OCI-LY1 (cell line): Measurements from ENCODE around the gene FOXC2.

Source experiments
- H2AFZ ChIP-seq: fragments of 200-600 bp; sonication (generic), shearing (Covaris generic); 2 replicates; pipeline ENCODE4 v1.6.0; 2014; ENCODE audit warnings: antibody characterized with exemption, mild to moderate bottlenecking, low read length
- H3F3A ChIP-seq: fragments of 200-600 bp; sonication (generic), shearing (Covaris generic); 2 replicates; pipeline ENCODE4 v1.6.0; 2014; ENCODE audit warnings: mild to moderate bottlenecking, antibody characterized with exemption, low read length, moderate library complexity; ENCODE audit not compliant: insufficient read depth
- H3K27ac ChIP-seq: fragments of 200-600 bp; sonication (generic); 2 replicates; pipeline ENCODE4 v1.5.1; 2014; ENCODE audit warnings: low read length, mixed run types, mild to moderate bottlenecking, low read depth; ENCODE audit not compliant: poor library complexity, severe bottlenecking
- H3K27me3 ChIP-seq: fragments of 200-600 bp; sonication (generic); 2 replicates; pipeline ENCODE4 v1.6.0; 2014; ENCODE audit warnings: antibody characterized with exemption, mild to moderate bottlenecking, low read length, moderate library complexity; ENCODE audit not compliant: insufficient read depth
- H3K36me3 ChIP-seq: fragments of 200-600 bp; sonication (generic); 2 replicates; pipeline ENCODE4 v1.6.1; 2014; ENCODE audit warnings: mild to moderate bottlenecking, antibody characterized with exemption, low read length, moderate library complexity, mixed read lengths; ENCODE audit not compliant: insufficient read depth
- H3K4me1 ChIP-seq: fragments of 200-600 bp; sonication (generic); 2 replicates; pipeline ENCODE4 v1.5.1; 2014; ENCODE audit warnings: mild to moderate bottlenecking, low read length, moderate library complexity; ENCODE audit not compliant: insufficient read depth, severe bottlenecking
- H3K4me2 ChIP-seq: fragments of 200-600 bp; sonication (generic), shearing (Covaris generic); 2 replicates; pipeline ENCODE4 v1.6.1; 2014; ENCODE audit warnings: low read length
- H3K4me3 ChIP-seq: fragments of 200-600 bp; sonication (generic); 2 replicates; pipeline ENCODE4 v1.5.1; 2014; ENCODE audit warnings: low read length, low read depth, mild to moderate bottlenecking, mixed read lengths; ENCODE audit not compliant: poor library complexity, severe bottlenecking
- H3K79me2 ChIP-seq: fragments of 200-600 bp; shearing (Covaris generic); 2 replicates; pipeline ENCODE4 v1.6.1; 2016; ENCODE audit warnings: mixed run types, low read length, mixed read lengths; ENCODE audit not compliant: insufficient read depth
- H3K9ac ChIP-seq: fragments of 200-600 bp; sonication (generic), shearing (Covaris generic); 2 replicates; pipeline ENCODE4 v1.6.1; 2014; ENCODE audit warnings: mild to moderate bottlenecking, low read length, mixed read lengths
- H3K9me2 ChIP-seq: fragments of 200-600 bp; sonication (generic), shearing (Covaris generic); 2 replicates; pipeline ENCODE4 v1.6.1; 2014; ENCODE audit warnings: low read depth, mild to moderate bottlenecking, low read length, mixed read lengths
- H3K9me3 ChIP-seq: fragments of 200-600 bp; shearing (Covaris generic); 2 replicates; pipeline ENCODE4 v1.6.1; 2014; ENCODE audit warnings: low read length, mixed read lengths
- H4K20me1 ChIP-seq: fragments of 200-600 bp; sonication (generic), shearing (Covaris generic); 2 replicates; pipeline ENCODE4 v1.6.0; 2016; ENCODE audit warnings: mild to moderate bottlenecking, low read length; ENCODE audit not compliant: insufficient read depth
- CTCF ChIP-seq: fragments of 200-600 bp; sonication (generic), shearing (Covaris generic); IDR thresholded peaks from 2 replicates; pipeline ENCODE4 v1.5.1; 2017; ENCODE audit warnings: mild to moderate bottlenecking, antibody characterized with exemption, low read length, moderate library complexity, mixed read lengths
- EZH2 ChIP-seq: fragments of 200-600 bp; sonication (generic), shearing (Covaris generic); IDR thresholded peaks from 2 replicates; pipeline ENCODE4 v1.8.0; 2017; ENCODE audit warnings: borderline replicate concordance, mixed run types, mild to moderate bottlenecking, antibody characterized with exemption, low read length, moderate library complexity, mixed read lengths

Gene FOXC2

GRCh38 chr16:86572606-86573005 is 6.0 kb downstream of the FOXC2 start:
- Histone ChIP-seq H3K36me3 (peaks cover 27% of the 10 kb centered on the region; the same call in 1 of the 2 replicates), H2AFZ (no peak overlapping the region), H4K20me1 (no peaks in the 10 kb centered on the region), H3K79me2 (peaks cover 8% of the 10 kb centered on the region; the same call in 1 of the 2 replicates), H3K9me2 (no peaks in the 10 kb centered on the region), H3K4me3 (peak overlapping the region; percentile 65), H3F3A (0 out of 2 replicates have a peak, but pooled peaks cover 3% of the 10 kb centered on the region), H3K9ac (peak overlapping the region; percentile 77), H3K9me3 (no peaks in the 10 kb centered on the region), H3K4me2 (peak overlapping the region; percentile 70), H3K4me1 (peaks cover 71% of the 10 kb centered on the region), H3K27ac (peak overlapping the region; percentile 91), H3K27me3 (no peaks in the 10 kb centered on the region)
- no peak for TF ChIP-seq CTCF
- TF ChIP-seq EZH2, result no peak

- Histone ChIP-seq H3K9me3 (no peaks in the 10 kb centered on the region), H3K4me2 (peak overlapping the region; percentile 70), H3K4me3 (peak overlapping the region; percentile 65), H3K27me3 (no peaks in the 10 kb centered on the region), H3K27ac (peak overlapping the region; percentile 29), H3K9ac (peak overlapping the region; percentile 77; the same call in 1 of the 2 replicates), H3K79me2 (peaks cover 8% of the 10 kb centered on the region; the same call in 1 of the 2 replicates), H4K20me1 (no peaks in the 10 kb centered on the region), H3K9me2 (no peaks in the 10 kb centered on the region), H3K36me3 (peaks cover 27% of the 10 kb centered on the region; the same call in 1 of the 2 replicates), H3K4me1 (peaks cover 75% of the 10 kb centered on the region), H3F3A (0 out of 2 replicates have a peak, but pooled peaks cover 3% of the 10 kb centered on the region), H2AFZ (no peak overlapping the region)
- TF ChIP-seq EZH2 (no peak), CTCF (no peak)
Observed at GRCh38 chr16:86573215-86573614, 6.6 kb downstream of the FOXC2 start.

GRCh38 chr16:86573646-86574508 is 7.2 kb downstream of the FOXC2 start:
- peak overlapping the region; percentile 70 for H3K4me2 ChIP-seq
- H3K27me3 ChIP-seq, result no peaks in the 10 kb centered on the region
- no peaks in the 10 kb centered on the region for H3K9me2 ChIP-seq
- H2AFZ ChIP-seq, result no peak overlapping the region
- TF ChIP-seq EZH2, result no peak
- TF ChIP-seq CTCF, result no peak
- no peaks in the 10 kb centered on the region for H4K20me1 ChIP-seq
- peaks cover 72% of the 10 kb centered on the region for H3K4me1 ChIP-seq
- H3K9ac ChIP-seq, result peak overlapping the region; percentile 77; the same call in 1 of the 2 replicates
- peaks cover 8% of the 10 kb centered on the region; the same call in 1 of the 2 replicates for H3K79me2 ChIP-seq
- H3K9me3 ChIP-seq, result no peaks in the 10 kb centered on the region
- H3K36me3 ChIP-seq, result peaks cover 30% of the 10 kb centered on the region
- H3K4me3 ChIP-seq, result peak overlapping the region; percentile 65
- H3K27ac ChIP-seq, result peak overlapping the region; percentile 29
- H3F3A ChIP-seq, result 0 out of 2 replicates have a peak, but pooled peaks cover 3% of the 10 kb centered on the region
